ENCODE data around the gene CTNND2. TPM values are rescaled to one million over a fixed set of nuclear protein-coding genes. Genes with fewer than 3 reads are reported as not detected.

CTNND2 gene
- total and polyA plus RNA-seq, 9 of the 15 experiments (the other 6 are each of a cell fraction or from before 2014, with no cell fraction given) = 0.03 to 0.35 TPM; not detected in 7

DNA sequence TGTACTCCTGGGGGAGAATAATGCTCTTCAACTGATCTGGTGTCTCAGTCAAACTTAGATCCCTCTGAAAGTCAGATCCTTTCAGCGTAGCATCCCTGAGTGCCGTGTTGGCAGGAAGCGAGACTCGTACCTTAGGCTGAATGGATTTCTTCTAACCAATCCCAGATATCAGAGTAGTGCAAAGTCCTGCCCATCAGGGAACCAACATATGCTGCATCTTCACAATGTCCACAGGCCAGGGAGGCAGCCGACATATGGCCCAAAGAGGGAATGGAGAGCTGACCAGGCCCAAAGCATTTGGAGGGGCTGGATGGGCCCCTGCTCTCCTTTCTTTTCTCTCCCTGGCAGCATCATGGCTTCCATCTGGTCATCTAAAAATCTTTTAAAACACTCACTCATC lies 646.2 kb downstream of the CTNND2 start:
- 1% methylated on average over 5 of the region's 5 CpGs for WGBS (ENCODE audit: insufficient coverage, low coverage, missing lambda C conversion rate)
- Histone ChIP-seq H3K4me1 (replicated peaks in 1 of 2; ENCODE audit: control insufficient read depth in 2 of 2, insufficient read depth in 2 of 2, low read length in 2 of 2) (no peaks in the 10 kb centered on the region), H4K20me1 (replicated peaks; ENCODE audit: control insufficient read depth, insufficient read depth, low read length) (no peaks in the 10 kb centered on the region), H3K27ac (ENCODE audit: extremely low read depth, low read depth, low read length) (no peak overlapping the region), H2AFZ (ENCODE audit: low read depth, low read length) (no peak overlapping the region), H3K4me3 (no peak overlapping the region), H3K79me2 (ENCODE audit: control insufficient read depth, insufficient read depth, low read length) (no peaks in the 10 kb centered on the region), H3K9me3 (replicated peaks; ENCODE audit: control insufficient read depth, insufficient read depth, low read depth, low read length) (no peaks in the 10 kb centered on the region), H3K27me3 (ENCODE audit: control insufficient read depth in 2 of 2, insufficient read depth in 2 of 2, low read length in 2 of 2) (no peaks in the 10 kb centered on the region), H3K36me3 (ENCODE audit: control insufficient read depth, insufficient read depth, low read length) (no peaks in the 10 kb centered on the region), H3K9me1 (ENCODE audit: control insufficient read depth, insufficient read depth, low read length) (no peaks in the 10 kb centered on the region), H3K9ac (ENCODE audit: insufficient read depth in 1 of 2, low read depth in 2 of 2, low read length in 2 of 2) (no peak overlapping the region), H3K4me2 (ENCODE audit: insufficient read depth, low read length) (no peak overlapping the region)
- ChIA-PET CTCF (ENCODE audit: low intra/inter-chr PET ratio) (no interaction called here), POLR2A (no interaction called here)
- in situ Hi-C loops (cut with MboI) (no loop called here), intact Hi-C loops (cut with micrococcal nuclease) (no loop called here)
- DNase-seq (ENCODE audit: extremely low read depth in 1 of 4, low spot score in 3 of 4) (no peak), FAIRE-seq (no peak), ATAC-seq (no peak)
- BruUV-seq (replicated peaks) = no TSS peak
- TF ChIP-seq POLR2AphosphoS2 (IDR thresholded peaks at IDR 0.05; ENCODE audit: low read length) = no peak
- TF ChIP-seq ZNF217 (CRISPR knock-in tag; IDR thresholded peaks at IDR 0.05) = no peak
- no peak for TF ChIP-seq CC2D1A (IDR thresholded peaks at IDR 0.05)
- no peak for TF ChIP-seq RBBP5 (IDR thresholded peaks at IDR 0.05; ENCODE audit: borderline replicate concordance, insufficient read depth, low read length, poor library complexity, severe bottlenecking)
- TF ChIP-seq U2AF2 (optimal IDR thresholded peaks at IDR 0.05; ENCODE audit: low read depth, low read length) = no peak
- no peak for TF ChIP-seq ZNF316 (IDR thresholded peaks at IDR 0.05)
- no peak for TF ChIP-seq TRIM24 (IDR thresholded peaks at IDR 0.05)
- no peak for TF ChIP-seq TAF15 (IDR thresholded peaks at IDR 0.05; ENCODE audit: low read depth, low read length)
- no peak for TF ChIP-seq E2F4 (CRISPR knock-in tag; IDR thresholded peaks at IDR 0.05; ENCODE audit: low read depth)
- no peak for TF ChIP-seq GABPA (tag; conservative IDR thresholded peaks at IDR 0.05; ENCODE audit: low read depth)
- no peak for TF ChIP-seq ZNF41 (CRISPR knock-in tag; conservative IDR thresholded peaks at IDR 0.05)
- TF ChIP-seq THRA (IDR thresholded peaks at IDR 0.05) = no peak
- no peak for TF ChIP-seq NFYB (IDR thresholded peaks at IDR 0.05; ENCODE audit: extremely low read depth, insufficient read length)
- TF ChIP-seq, protein P1, sequence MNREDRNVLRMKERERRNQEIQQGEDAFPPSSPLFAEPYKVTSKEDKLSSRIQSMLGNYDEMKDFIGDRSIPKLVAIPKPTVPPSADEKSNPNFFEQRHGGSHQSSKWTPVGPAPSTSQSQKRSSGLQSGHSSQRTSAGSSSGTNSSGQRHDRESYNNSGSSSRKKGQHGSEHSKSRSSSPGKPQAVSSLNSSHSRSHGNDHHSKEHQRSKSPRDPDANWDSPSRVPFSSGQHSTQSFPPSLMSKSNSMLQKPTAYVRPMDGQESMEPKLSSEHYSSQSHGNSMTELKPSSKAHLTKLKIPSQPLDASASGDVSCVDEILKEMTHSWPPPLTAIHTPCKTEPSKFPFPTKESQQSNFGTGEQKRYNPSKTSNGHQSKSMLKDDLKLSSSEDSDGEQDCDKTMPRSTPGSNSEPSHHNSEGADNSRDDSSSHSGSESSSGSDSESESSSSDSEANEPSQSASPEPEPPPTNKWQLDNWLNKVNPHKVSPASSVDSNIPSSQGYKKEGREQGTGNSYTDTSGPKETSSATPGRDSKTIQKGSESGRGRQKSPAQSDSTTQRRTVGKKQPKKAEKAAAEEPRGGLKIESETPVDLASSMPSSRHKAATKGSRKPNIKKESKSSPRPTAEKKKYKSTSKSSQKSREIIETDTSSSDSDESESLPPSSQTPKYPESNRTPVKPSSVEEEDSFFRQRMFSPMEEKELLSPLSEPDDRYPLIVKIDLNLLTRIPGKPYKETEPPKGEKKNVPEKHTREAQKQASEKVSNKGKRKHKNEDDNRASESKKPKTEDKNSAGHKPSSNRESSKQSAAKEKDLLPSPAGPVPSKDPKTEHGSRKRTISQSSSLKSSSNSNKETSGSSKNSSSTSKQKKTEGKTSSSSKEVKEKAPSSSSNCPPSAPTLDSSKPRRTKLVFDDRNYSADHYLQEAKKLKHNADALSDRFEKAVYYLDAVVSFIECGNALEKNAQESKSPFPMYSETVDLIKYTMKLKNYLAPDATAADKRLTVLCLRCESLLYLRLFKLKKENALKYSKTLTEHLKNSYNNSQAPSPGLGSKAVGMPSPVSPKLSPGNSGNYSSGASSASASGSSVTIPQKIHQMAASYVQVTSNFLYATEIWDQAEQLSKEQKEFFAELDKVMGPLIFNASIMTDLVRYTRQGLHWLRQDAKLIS (CRISPR knock-in tag; IDR thresholded peaks at IDR 0.05) = no peak
- no peak for TF ChIP-seq HMGXB4 (CRISPR knock-in tag; IDR thresholded peaks at IDR 0.05)

Measured in K562 (cell line).